Fibroblast of the aortic adventitia (primary cell): ENCODE results near the gene PTPRA. TPM values are rescaled to one million over a fixed set of nuclear protein-coding genes. Genes with fewer than 3 reads are reported as not detected.

Experiments
- DNase-seq: peaks from one replicate; pipeline ENCODE4 v3.0.0-alpha.2; 2010; ENCODE audit warnings: low read depth
- H3K4me3 ChIP-seq: 2 replicates; pipeline ENCODE4 v1.5.1; 2011; ENCODE audit warnings: low read depth, mild to moderate bottlenecking, control low read depth, low read length, moderate library complexity
- total RNA-seq: library from RNA; depleted of rRNA; stranded (reverse); fragments of >200 nt; gene quantifications from 2 replicates; pipeline ENCODE4 v1.2.3, GENCODE V29; 2012; ENCODE audit warnings: low replicate concordance
- TF ChIP-seq, protein P1 (sequence below): IDR thresholded peaks from 2 replicates; pipeline ENCODE4 v1.5.1; 2011; ENCODE audit warnings: mild to moderate bottlenecking, low read length, control low read depth, inconsistent platforms; ENCODE audit not compliant: insufficient read depth

The PTPRA gene
- total RNA-seq, 1 donor = 75.1 TPM

DNA sequence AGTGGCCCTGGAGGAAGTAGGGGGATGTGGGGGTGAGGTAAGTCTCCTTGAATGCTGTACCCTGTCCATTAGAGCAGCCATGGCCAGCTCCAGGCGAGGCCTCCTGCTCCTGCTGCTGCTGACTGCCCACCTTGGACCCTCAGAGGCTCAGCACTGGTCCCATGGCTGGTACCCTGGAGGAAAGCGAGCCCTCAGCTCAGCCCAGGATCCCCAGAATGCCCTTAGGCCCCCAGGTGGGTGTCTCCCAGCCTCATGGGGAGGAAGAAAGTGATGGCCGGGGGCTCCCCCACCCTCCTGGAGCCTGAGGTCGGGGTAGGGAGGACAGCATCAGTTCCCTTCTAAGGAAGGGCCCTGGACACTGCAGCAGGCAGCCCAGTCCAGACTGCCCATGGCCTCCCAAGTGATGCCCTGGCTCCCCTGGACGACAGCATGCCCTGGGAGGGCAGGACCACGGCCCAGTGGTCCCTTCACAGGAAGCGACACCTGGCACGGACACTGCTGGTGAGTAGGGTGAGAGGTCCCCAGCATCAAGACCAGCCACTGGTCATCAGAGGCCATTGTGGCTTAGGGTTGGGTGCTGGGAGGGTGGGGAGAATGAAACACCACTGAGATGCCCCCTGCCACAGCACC is 171.2 kb downstream of the PTPRA start:
- H3K4me3 ChIP-seq = no peak overlapping the region
- no peak for DNase-seq
- TF ChIP-seq, protein P1, sequence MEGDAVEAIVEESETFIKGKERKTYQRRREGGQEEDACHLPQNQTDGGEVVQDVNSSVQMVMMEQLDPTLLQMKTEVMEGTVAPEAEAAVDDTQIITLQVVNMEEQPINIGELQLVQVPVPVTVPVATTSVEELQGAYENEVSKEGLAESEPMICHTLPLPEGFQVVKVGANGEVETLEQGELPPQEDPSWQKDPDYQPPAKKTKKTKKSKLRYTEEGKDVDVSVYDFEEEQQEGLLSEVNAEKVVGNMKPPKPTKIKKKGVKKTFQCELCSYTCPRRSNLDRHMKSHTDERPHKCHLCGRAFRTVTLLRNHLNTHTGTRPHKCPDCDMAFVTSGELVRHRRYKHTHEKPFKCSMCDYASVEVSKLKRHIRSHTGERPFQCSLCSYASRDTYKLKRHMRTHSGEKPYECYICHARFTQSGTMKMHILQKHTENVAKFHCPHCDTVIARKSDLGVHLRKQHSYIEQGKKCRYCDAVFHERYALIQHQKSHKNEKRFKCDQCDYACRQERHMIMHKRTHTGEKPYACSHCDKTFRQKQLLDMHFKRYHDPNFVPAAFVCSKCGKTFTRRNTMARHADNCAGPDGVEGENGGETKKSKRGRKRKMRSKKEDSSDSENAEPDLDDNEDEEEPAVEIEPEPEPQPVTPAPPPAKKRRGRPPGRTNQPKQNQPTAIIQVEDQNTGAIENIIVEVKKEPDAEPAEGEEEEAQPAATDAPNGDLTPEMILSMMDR = no peak

DNA sequence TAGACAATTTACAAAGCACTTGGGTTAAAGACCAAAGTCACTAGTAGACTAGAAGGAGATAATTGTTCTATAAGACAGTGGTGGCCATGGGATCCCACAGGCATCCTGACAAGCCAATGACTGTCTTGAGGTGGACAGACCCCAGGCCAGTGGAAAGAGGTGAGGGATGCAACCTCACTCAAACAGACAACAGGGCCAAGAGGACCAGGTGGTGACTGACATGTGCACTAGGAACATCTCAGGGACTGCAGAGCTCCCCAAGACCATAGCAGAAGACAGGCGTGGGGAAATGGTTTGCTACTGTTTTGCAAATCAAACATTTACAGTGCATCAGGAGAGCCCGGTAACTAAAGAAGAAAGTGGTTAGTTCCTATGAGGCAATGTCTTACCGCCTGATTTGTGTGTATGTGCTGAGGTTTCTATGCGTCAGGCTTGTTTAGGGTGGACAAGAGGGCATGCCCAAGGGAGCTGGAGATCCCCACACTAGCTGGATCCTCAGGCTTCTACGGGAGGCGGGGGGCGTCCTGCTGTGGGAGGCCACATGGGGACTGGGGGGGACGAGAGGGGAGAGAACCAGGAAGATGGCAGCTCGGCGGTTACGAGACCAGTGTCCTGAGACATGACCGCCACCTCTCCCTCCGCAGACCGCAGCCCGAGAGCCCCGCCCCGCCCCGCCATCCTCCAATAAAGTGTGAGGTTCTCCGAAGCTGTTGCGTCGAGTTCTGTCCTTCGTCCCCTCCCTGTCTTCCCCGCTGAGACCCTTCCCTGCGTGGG is 171.9 kb downstream of the PTPRA start:
- TF ChIP-seq, protein P1 = no peak
- peak; percentile 72 for DNase-seq

DNA sequence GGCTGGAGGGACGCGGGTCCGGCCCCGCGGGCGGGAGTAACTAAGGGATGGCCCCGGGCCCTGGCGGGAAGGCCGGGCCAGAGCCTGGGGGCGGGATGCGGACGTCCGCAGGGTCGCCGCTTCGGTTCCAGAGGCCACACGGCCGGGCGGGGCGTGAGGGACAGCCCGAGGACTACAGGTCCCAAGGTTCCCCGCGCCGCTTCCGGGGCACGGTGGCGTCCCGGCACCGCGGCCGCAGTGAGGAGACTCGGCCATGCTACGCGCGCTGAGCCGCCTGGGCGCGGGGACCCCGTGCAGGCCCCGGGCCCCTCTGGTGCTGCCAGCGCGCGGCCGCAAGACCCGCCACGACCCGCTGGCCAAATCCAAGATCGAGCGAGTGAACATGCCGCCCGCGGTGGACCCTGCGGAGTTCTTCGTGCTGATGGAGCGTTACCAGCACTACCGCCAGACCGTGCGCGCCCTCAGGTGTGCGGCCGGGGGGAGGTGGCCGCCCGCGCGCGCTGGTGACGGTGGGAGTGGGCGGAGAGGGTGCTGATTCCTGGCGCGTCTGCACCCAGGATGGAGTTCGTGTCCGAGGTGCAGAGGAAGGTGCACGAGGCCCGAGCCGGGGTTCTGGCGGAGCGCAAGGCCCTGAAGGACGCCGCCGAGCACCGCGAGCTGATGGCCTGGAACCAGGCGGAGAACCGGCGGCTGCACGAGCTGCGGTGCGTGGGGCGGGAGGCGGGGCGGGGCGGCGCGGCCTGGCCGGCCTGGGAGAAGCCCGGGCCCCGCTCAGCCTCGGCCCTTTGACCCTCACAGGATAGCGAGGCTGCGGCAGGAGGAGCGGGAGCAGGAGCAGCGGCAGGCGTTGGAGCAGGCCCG is 172.8 kb downstream of the PTPRA start, which contains the start of gene MRPS26:
MRPS26 (plus strand) TSS at position 237 of the 861 bp plus-strand sequence; CDS start at position 254, 17 bp downstream.
- peak within 1 kb of the TSS; percentile 90 for H3K4me3 ChIP-seq
- TF ChIP-seq, protein P1 = no peak
- peak; percentile 73 for DNase-seq

More for the DNA sequence above, 171.9 kb downstream of the PTPRA start:
- H3K4me3 ChIP-seq = peak overlapping the region; percentile 90

DNA sequence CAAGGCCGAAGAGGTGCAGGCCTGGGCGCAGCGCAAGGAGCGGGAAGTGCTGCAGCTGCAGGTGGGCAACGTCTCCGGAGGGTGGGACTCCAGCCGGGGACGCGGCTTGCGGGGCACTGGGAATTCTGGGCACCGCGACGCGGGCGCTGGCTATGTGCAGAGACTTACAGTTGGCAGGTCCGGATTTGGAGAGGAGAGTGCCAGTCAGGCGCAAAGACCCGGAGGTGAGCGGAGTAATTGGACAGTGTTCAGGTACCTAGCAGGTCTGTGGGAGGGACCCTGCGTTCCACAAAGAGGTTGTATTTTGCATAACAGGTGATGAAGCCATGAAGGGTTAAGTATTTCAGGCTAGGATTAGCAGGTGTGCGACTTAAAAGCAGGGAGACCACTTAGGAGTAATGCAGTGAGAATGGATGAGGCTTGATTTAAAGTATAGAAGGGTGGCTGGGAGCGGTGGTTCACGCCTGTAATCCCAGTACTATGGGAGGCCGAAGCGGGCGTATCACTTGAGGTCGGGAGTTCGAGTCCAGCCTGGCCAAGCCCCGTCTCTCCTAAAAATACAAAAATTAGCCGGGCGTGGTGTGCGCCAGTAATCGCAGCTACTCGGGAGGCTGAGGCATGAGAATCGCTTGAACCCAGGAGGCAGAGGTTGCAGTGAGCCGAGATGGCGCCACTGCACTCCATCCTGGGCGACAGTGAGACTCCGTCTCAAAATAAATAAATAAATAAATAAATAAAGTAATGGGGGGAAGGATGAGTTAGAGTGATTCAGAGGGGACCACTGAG is 173.6 kb downstream of the PTPRA start:
- TF ChIP-seq, protein P1 = no peak
- H3K4me3 ChIP-seq = peak overlapping the region; percentile 90
- DNase-seq = peak; percentile 11

DNA sequence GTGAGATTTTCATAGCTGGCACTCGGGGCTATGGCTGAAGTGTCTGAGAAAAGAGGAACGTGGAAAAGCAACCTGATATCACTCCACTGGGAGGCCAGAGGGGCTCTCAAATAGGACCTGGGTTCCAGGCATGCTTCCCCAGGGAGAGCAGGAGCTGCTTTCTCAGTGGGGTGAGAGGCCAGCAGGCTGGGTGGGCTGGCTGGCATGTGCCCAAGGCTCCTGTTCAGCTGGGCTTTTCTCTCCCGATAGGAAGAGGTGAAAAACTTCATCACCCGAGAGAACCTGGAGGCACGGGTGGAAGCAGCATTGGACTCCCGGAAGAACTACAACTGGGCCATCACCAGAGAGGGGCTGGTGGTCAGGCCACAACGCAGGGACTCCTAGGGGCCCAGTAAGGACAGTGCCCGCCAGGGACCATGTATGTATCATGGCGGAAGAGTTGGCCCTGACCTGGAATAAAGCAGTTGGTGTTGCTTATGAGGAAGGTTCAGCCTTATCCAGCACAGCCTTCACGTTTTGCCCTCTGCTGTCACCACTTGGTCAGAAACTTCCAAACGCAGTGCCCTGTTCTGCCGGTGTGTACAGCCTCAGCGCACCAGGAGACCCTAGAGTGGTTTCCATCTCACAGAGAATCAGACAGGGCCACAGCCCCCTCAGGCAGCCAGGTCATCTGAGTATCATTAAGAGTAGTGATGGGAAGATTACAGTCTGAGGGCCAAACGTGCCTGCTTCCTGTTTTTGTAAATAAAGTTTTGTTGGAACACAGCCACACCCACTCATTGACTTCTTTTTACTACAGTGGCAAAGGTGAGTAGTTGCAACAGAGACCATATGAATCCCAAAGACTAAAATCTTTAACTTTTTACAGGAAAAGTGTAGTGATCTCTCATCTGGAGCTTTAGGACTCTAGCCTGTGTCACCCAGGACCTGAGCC is 174.5 kb downstream of the PTPRA start:
- TF ChIP-seq, protein P1 = no peak
- peak overlapping the region; percentile 22 for H3K4me3 ChIP-seq
- no peak for DNase-seq
